CD4-positive, alpha-beta memory T cell (primary cell): ENCODE results near the gene OSM. TPM values are rescaled to one million over a fixed set of nuclear protein-coding genes. Genes with fewer than 3 reads are reported as not detected.

Experiments
- CTCF ChIA-PET: fragments of 350-600 bp; sonication (Branson Sonifier 250); formaldehyde crosslinking; loops from one replicate; lab custom pipeline; 2021; ENCODE audit warnings: inconsistent platforms; ENCODE audit not compliant: partially characterized antibody; lab: Charles Lee
- POLR2A ChIA-PET: fragments of 350-600 bp; sonication (Branson Sonifier 250); formaldehyde crosslinking; loops from one replicate; lab custom pipeline; 2021; ENCODE audit not compliant: partially characterized antibody; lab: Charles Lee
- DNase-seq, 5 donors: peaks; one replicate each; pipeline versions ENCODE4 v3.0.0 to v3.0.0-alpha.2; 2020 to 2022; ENCODE audit warnings: mixed read lengths in 1 of 5
- H3K27ac ChIP-seq: one replicate; pipeline ENCODE4 v1.7.0; 2013; ENCODE audit warnings: low read depth, low read length
- H3K27me3 ChIP-seq: 2 replicates; pipeline ENCODE4 v1.7.0; 2013; ENCODE audit warnings: mild to moderate bottlenecking, low read length, moderate library complexity; ENCODE audit not compliant: insufficient read depth
- H3K36me3 ChIP-seq: 2 replicates; pipeline ENCODE4 v1.7.0; 2013; ENCODE audit warnings: mild to moderate bottlenecking, low read length, moderate library complexity; ENCODE audit not compliant: insufficient read depth
- H3K4me1 ChIP-seq: 2 replicates; pipeline ENCODE4 v1.7.0; 2013; ENCODE audit warnings: mild to moderate bottlenecking, low read length, moderate library complexity; ENCODE audit not compliant: insufficient read depth
- H3K4me3 ChIP-seq, 2 donors: one replicate each; pipeline ENCODE4 v1.7.0; 2013; ENCODE audit warnings: low read length in 2 of 2, mild to moderate bottlenecking in 1 of 2
- H3K9me3 ChIP-seq, 2 donors: one replicate each; pipeline ENCODE4 v1.7.0; 2013; ENCODE audit warnings: low read length in 2 of 2, control low read depth in 1 of 2; ENCODE audit not compliant: control insufficient read depth in 1 of 2
- H3K27ac Mint-ChIP-seq, 7 donors: one replicate each; pipeline ENCODE4 v1.8.0; 2020 to 2021; ENCODE audit warnings: mixed read lengths in 7 of 7, mild to moderate bottlenecking in 6 of 7, inconsistent platforms in 3 of 7, moderate library complexity in 3 of 7
- H3K27me3 Mint-ChIP-seq, 2 donors: one replicate each; pipeline ENCODE4 v1.8.0; 2020 to 2021; ENCODE audit warnings: mixed read lengths in 2 of 2
- H3K36me3 Mint-ChIP-seq, 2 donors: one replicate each; pipeline ENCODE4 v1.8.0; 2020 to 2021; ENCODE audit warnings: mixed read lengths in 2 of 2, inconsistent platforms in 1 of 2, mild to moderate bottlenecking in 1 of 2
- H3K4me1 Mint-ChIP-seq, 4 donors: one replicate each; pipeline ENCODE4 v1.8.0; 2020 to 2021; ENCODE audit warnings: mixed read lengths in 4 of 4, mild to moderate bottlenecking in 1 of 4
- H3K4me3 Mint-ChIP-seq, 8 donors: one replicate each; pipeline ENCODE4 v1.8.0; 2020 to 2021; ENCODE audit warnings: mixed read lengths in 8 of 8, mild to moderate bottlenecking in 7 of 8, moderate library complexity in 6 of 8, inconsistent platforms in 3 of 8
- H3K9me3 Mint-ChIP-seq, 8 donors: one replicate each; pipeline ENCODE4 v1.8.0; 2020 to 2021; ENCODE audit warnings: mixed read lengths in 8 of 8, mild to moderate bottlenecking in 5 of 8, inconsistent platforms in 3 of 8, moderate library complexity in 1 of 8
- intact Hi-C: fragments of 100-400 bp; cut with micrococcal nuclease; formaldehyde crosslinking; loops from one replicate; pipeline ENCODE4 v1.15.1; 2023
- polyA plus RNA-seq, 2 donors: library from polyadenylated mRNA; unstranded; fragments of 300-500 nt; fragmentation: Illumina TruSeq; gene quantifications; one replicate each; pipeline ENCODE4 v1.2.3, GENCODE V29; 2021
- total RNA-seq, 2 experiments: library from RNA; stranded (reverse); gene quantifications; one replicate each; pipeline ENCODE4 v1.2.3, GENCODE V29; 2021

Gene OSM
- total and polyA plus RNA-seq, 4 experiments from 2014 or later: 1.1 to 103 (median 12.7) TPM

DNA sequence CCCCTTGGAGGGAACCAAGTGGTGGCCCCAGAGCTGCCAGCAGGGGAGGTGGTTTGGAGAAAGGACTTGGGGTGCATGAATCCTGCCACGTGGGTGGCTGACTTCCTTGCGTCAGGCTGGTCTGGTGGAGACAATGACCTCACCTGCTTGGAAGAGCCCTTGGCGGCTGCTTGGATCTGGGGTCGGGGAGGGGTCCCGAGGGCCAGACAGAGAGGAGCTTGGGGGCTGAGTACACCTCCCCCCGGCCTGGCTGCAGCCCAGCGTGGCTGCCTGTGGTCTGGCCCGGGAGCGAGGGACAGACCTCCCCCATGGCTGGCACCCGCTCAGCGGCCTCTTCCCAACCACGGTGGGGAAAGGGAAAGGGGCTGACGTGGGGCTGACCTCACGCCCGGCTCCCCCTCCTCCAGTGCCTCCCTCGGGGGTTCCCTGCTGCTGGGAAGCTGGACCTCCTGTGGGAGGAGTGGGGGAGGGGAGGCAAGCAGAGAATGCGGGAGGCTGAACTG lies 33.9 kb downstream of the OSM start:
- H3K9me3 ChIP-seq: no peaks in the 10 kb centered on the region
- H3K27ac Mint-ChIP-seq: no peak overlapping the region
- H3K4me3 ChIP-seq: no peak overlapping the region
- POLR2A ChIA-PET: no interaction called here
- no peaks in the 10 kb centered on the region for H3K27me3 Mint-ChIP-seq
- no peak overlapping the region for H3K27ac ChIP-seq
- H3K4me1 Mint-ChIP-seq: peaks cover 6 to 9% (median 8%) of the 10 kb centered on the region in 4 donors
- no peak for DNase-seq
- no peaks in the 10 kb centered on the region for H3K36me3 ChIP-seq
- CTCF ChIA-PET: no interaction called here
- H3K36me3 Mint-ChIP-seq: no peaks in the 10 kb centered on the region
- H3K9me3 Mint-ChIP-seq: no peaks in the 10 kb centered on the region
- H3K27me3 ChIP-seq: no peaks in the 10 kb centered on the region
- peaks cover 4% of the 10 kb centered on the region for H3K4me1 ChIP-seq
- intact Hi-C loops: no loop called here
- H3K4me3 Mint-ChIP-seq: no peak overlapping the region

DNA sequence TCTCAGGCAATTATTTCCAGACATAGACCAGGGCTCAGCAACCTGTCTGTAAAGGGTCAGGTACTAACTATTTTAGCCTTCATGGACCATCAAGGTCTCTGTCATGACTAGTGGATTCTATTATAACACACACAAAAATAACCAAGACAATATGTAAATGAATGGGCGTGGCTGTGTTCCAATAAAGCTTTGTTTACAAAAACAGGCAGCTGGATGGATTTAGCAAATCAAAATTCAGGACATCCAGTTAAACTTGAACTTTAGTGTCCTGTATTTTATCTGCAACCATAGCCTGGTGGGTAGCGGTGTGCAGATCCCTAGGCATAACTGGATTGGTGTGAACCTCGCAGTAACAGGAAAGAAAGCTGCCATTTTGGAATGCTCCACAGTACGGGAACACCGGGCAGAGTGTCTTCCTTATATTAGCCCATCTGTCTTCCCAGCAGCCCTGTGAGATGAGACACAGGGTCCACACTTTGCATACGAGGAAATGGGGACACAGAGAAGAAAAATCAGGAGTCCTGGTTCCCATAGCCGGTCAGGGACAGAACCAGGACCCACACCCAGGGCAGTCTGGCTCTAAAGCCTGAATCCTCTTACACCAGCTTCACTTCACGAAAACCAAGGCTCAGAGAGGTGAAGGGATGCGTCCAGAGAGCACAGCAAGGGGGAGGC lies 35.7 kb downstream of the OSM start:
- POLR2A ChIA-PET: no interaction called here

DNA sequence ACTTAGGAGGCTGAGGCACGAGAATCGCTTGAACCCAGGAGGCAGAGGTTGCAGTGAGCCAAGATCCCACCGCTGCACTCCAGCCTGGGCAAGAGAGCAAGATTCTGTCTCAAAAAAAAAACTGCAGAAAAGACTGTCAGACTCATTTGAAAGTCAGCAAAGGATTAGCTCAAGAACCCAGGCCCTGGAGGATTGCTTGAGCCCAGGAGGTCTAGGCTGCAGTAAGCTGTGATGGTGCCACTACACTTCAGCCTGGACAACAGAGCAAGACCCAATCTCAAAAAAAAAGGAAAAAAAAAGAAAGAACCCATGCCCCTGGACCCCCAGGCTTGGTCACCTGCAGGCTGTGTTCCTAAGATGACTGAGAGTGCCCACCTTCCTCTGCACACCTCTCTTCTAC lies 36.3 kb downstream of the OSM start:
- Mint-ChIP-seq H3K4me3 (no peak overlapping the region), H3K9me3 (no peaks in the 10 kb centered on the region), H3K27ac (peak overlapping the region in 3 of 7 donors; percentile 24 to 68 (median 42)), H3K4me1 (peaks cover 17 to 31% (median 27%) of the 10 kb centered on the region in 4 donors), H3K36me3 (no peaks in the 10 kb centered on the region), H3K27me3 (no peaks in the 10 kb centered on the region)
- Histone ChIP-seq H3K27ac (no peak overlapping the region), H3K27me3 (no peaks in the 10 kb centered on the region), H3K36me3 (no peaks in the 10 kb centered on the region), H3K9me3 (no peaks in the 10 kb centered on the region), H3K4me3 (no peak overlapping the region), H3K4me1 (peaks cover 25% of the 10 kb centered on the region)
- intact Hi-C loops: no loop called here
- POLR2A ChIA-PET: no interaction called here
- no peak for DNase-seq
- CTCF ChIA-PET: interaction anchor here (1.1 kb wide), 1 partner anchor 122 kb away, joined by 3 read pairs; no protein-coding TSS in a partner anchor

More for the DNA sequence above, 35.7 kb downstream of the OSM start:
- Histone ChIP-seq H3K36me3 (no peaks in the 10 kb centered on the region), H3K27ac (no peak overlapping the region), H3K9me3 (no peaks in the 10 kb centered on the region), H3K4me3 (no peak overlapping the region), H3K27me3 (no peaks in the 10 kb centered on the region), H3K4me1 (peaks cover 19% of the 10 kb centered on the region)
- Mint-ChIP-seq H3K4me1 (peaks cover 14 to 25% (median 21%) of the 10 kb centered on the region in 4 donors), H3K4me3 (no peak overlapping the region), H3K9me3 (no peaks in the 10 kb centered on the region), H3K36me3 (no peaks in the 10 kb centered on the region), H3K27ac (peak overlapping the region in 3 of 7 donors; percentile 24 to 68 (median 42)), H3K27me3 (no peaks in the 10 kb centered on the region)
- CTCF ChIA-PET: interaction anchor here (1.1 kb wide), 1 partner anchor 123 kb away, joined by 3 read pairs; no protein-coding TSS in a partner anchor
- intact Hi-C loops: no loop called here
- DNase-seq: no peak

- Mint-ChIP-seq H3K9me3 (no peaks in the 10 kb centered on the region), H3K27ac (peak overlapping the region in 3 of 7 donors; percentile 3 to 61 (median 25)), H3K4me1 (peaks cover 23 to 45% (median 39%) of the 10 kb centered on the region in 4 donors), H3K27me3 (no peaks in the 10 kb centered on the region), H3K4me3 (no peak overlapping the region), H3K36me3 (no peaks in the 10 kb centered on the region)
- ChIA-PET CTCF (interaction anchor here (0.9 kb wide), 1 partner anchor 9 kb away, joined by 3 read pairs; no protein-coding TSS in a partner anchor), POLR2A (interaction anchor here (0.6 kb wide), 1 partner anchor 38 kb away, joined by 3 read pairs; no protein-coding TSS in a partner anchor)
- DNase-seq: no peak
- H3K4me1 ChIP-seq: peaks cover 41% of the 10 kb centered on the region
- no peaks in the 10 kb centered on the region for H3K36me3 ChIP-seq
- intact Hi-C loops: no loop called here
- H3K9me3 ChIP-seq: no peaks in the 10 kb centered on the region
- H3K27ac ChIP-seq: no peak overlapping the region
- no peak overlapping the region for H3K4me3 ChIP-seq
- H3K27me3 ChIP-seq: no peaks in the 10 kb centered on the region
Measured at GRCh38 chr22:30228509-30229359, 37.9 kb downstream of the OSM start.

GRCh38 chr22:30227438-30228228 lies 39.0 kb downstream of the OSM start:
- ChIA-PET POLR2A (no interaction called here), CTCF (interaction anchor here (0.9 kb wide), 1 partner anchor 11 kb away, joined by 3 read pairs; no protein-coding TSS in a partner anchor)
- Histone ChIP-seq H3K9me3 (no peaks in the 10 kb centered on the region), H3K4me3 (no peak overlapping the region), H3K36me3 (no peaks in the 10 kb centered on the region), H3K27me3 (no peaks in the 10 kb centered on the region), H3K4me1 (peaks cover 52% of the 10 kb centered on the region), H3K27ac (no peak overlapping the region)
- H3K27me3 Mint-ChIP-seq: no peaks in the 10 kb centered on the region
- no peaks in the 10 kb centered on the region for H3K9me3 Mint-ChIP-seq
- intact Hi-C loops: no loop called here
- no peak overlapping the region for H3K4me3 Mint-ChIP-seq
- peak overlapping the region in 6 of 7 donors; percentile 32 to 75 (median 60) for H3K27ac Mint-ChIP-seq
- peaks cover 28 to 56% (median 46%) of the 10 kb centered on the region in 4 donors for H3K4me1 Mint-ChIP-seq
- no peaks in the 10 kb centered on the region for H3K36me3 Mint-ChIP-seq
- DNase-seq: peak in 1 of 5 donors; percentile 16

DNA sequence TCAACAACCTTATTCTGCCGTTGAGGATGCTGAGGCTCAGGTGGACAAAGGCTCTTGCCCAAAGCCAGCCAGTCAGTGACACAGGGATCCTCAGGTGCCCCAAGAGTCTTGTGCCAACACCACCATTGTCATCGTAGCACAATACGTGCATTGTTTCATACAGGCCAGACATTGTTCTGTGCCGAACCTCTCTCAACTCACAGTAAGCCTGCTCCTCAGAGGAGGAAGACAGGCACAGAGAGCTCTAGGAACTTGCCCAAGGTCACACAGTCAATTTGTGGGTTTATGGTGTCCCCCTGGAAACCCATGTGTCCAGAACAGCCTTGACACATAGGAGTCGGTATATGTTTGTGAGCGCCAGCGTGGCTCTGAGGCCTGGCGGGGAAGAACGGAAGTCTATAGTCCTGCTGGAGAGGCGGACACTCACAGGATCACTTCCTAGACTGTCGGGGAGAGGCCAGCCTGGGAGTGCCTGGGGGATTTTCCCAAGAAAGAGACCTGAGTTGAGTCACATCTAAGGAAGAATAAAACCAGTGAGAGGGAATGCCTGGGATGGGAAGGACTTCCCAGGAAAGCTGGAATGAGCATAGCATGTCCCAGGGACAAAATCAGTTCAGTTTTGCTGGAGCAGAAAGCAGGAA lies 40.3 kb downstream of the OSM start:
- H3K4me1 Mint-ChIP-seq: peaks cover 38 to 70% (median 57%) of the 10 kb centered on the region in 4 donors
- no peaks in the 10 kb centered on the region for H3K36me3 Mint-ChIP-seq
- no peaks in the 10 kb centered on the region for H3K9me3 Mint-ChIP-seq
- POLR2A ChIA-PET: no interaction called here
- intact Hi-C loops: no loop called here
- H3K9me3 ChIP-seq: no peaks in the 10 kb centered on the region
- DNase-seq: no peak
- no peaks in the 10 kb centered on the region for H3K27me3 Mint-ChIP-seq
- peak overlapping the region in 1 of 8 donors; percentile 13 for H3K4me3 Mint-ChIP-seq
- no peaks in the 10 kb centered on the region for H3K27me3 ChIP-seq
- no peak overlapping the region for H3K27ac ChIP-seq
- CTCF ChIA-PET: no interaction called here
- H3K4me1 ChIP-seq: peaks cover 65% of the 10 kb centered on the region
- no peaks in the 10 kb centered on the region for H3K36me3 ChIP-seq
- peak overlapping the region in 4 of 7 donors; percentile 13 to 75 (median 34) for H3K27ac Mint-ChIP-seq
- H3K4me3 ChIP-seq: no peak overlapping the region
